ENCODE data around the gene RPL10A.
"Not testable (repeated sequence)": the region's sequence is repeated elsewhere in the genome, so short reads cannot be mapped to it uniquely, and the experiment has no call there.

Gene RPL10A

GRCh38 chr6:35515939-35516338, 47.7 kb downstream of the RPL10A start:
- DNase-seq = not testable (repeated sequence)

GRCh38 chr6:35516712-35517111, 48.5 kb downstream of the RPL10A start:
- DNase-seq = no peak

GRCh38 chr6:35517978-35518377, 49.8 kb downstream of the RPL10A start:
- DNase-seq = not testable (repeated sequence)

- no peak for DNase-seq
Observed at GRCh38 chr6:35518566-35519312, 50.5 kb downstream of the RPL10A start.

- DNase-seq = no peak
Observed at GRCh38 chr6:35519313-35520015, 51.3 kb downstream of the RPL10A start.
